Vagina (tissue), 2 donors: ENCODE measurements around the gene C17orf113.

Source experiments
- POLR2A ChIP-seq, 2 donors: fragments of 450-650 bp; IDR thresholded peaks; one replicate each; pipeline ENCODE4 v1.6.1; 2017; ENCODE audit warnings: antibody characterized with exemption in 2 of 2, mild to moderate bottlenecking in 2 of 2, moderate library complexity in 2 of 2
- TF ChIP-seq, protein P1 (sequence below), 3 experiments: fragments of 450-650 bp in 2 of 3; fragments of 200-600 bp in 1 of 3; sonication (generic) in 1 of 3; IDR thresholded peaks; one replicate each; pipeline ENCODE4 v1.5.1; 2017 to 2019; ENCODE audit warnings: antibody characterized with exemption in 3 of 3, mild to moderate bottlenecking in 2 of 3, moderate library complexity in 2 of 3

DNA sequence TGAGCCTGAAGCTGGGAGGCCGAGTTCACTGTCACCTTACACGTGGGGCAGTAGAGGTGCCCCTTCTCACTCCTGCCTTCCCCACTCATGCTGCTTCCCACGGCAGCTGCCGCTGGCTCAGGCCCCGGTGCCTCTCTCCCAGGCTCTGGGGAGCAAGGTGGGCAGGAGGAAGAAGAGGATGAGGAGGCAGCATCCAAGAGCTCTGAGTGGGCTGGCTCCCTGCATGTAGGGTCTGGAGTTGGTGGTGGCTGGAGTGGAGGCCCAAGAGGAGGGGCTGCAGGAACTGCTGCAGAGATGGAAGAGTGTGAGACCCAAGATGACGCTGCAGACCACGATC, 21.6 kb downstream of the C17orf113 start:
- TF ChIP-seq, protein P1, sequence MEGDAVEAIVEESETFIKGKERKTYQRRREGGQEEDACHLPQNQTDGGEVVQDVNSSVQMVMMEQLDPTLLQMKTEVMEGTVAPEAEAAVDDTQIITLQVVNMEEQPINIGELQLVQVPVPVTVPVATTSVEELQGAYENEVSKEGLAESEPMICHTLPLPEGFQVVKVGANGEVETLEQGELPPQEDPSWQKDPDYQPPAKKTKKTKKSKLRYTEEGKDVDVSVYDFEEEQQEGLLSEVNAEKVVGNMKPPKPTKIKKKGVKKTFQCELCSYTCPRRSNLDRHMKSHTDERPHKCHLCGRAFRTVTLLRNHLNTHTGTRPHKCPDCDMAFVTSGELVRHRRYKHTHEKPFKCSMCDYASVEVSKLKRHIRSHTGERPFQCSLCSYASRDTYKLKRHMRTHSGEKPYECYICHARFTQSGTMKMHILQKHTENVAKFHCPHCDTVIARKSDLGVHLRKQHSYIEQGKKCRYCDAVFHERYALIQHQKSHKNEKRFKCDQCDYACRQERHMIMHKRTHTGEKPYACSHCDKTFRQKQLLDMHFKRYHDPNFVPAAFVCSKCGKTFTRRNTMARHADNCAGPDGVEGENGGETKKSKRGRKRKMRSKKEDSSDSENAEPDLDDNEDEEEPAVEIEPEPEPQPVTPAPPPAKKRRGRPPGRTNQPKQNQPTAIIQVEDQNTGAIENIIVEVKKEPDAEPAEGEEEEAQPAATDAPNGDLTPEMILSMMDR (IDR thresholded peaks at IDR 0.05), result no peak
- TF ChIP-seq POLR2A (IDR thresholded peaks at IDR 0.05), result no peak
